OCI-LY1 (cell line): ENCODE data around the gene LRIT3.

Source experiments
- H2AFZ ChIP-seq: fragments of 200-600 bp; sonication (generic), shearing (Covaris generic); 2 replicates; pipeline ENCODE4 v1.6.0; 2014; ENCODE audit warnings: antibody characterized with exemption, mild to moderate bottlenecking, low read length
- H3F3A ChIP-seq: fragments of 200-600 bp; sonication (generic), shearing (Covaris generic); 2 replicates; pipeline ENCODE4 v1.6.0; 2014; ENCODE audit warnings: mild to moderate bottlenecking, antibody characterized with exemption, low read length, moderate library complexity; ENCODE audit not compliant: insufficient read depth
- H3K27ac ChIP-seq: fragments of 200-600 bp; sonication (generic); 2 replicates; pipeline ENCODE4 v1.5.1; 2014; ENCODE audit warnings: low read length, mixed run types, mild to moderate bottlenecking, low read depth; ENCODE audit not compliant: poor library complexity, severe bottlenecking
- H3K27me3 ChIP-seq: fragments of 200-600 bp; sonication (generic); 2 replicates; pipeline ENCODE4 v1.6.0; 2014; ENCODE audit warnings: antibody characterized with exemption, mild to moderate bottlenecking, low read length, moderate library complexity; ENCODE audit not compliant: insufficient read depth
- H3K36me3 ChIP-seq: fragments of 200-600 bp; sonication (generic); 2 replicates; pipeline ENCODE4 v1.6.1; 2014; ENCODE audit warnings: mild to moderate bottlenecking, antibody characterized with exemption, low read length, moderate library complexity, mixed read lengths; ENCODE audit not compliant: insufficient read depth
- H3K4me1 ChIP-seq: fragments of 200-600 bp; sonication (generic); 2 replicates; pipeline ENCODE4 v1.5.1; 2014; ENCODE audit warnings: mild to moderate bottlenecking, low read length, moderate library complexity; ENCODE audit not compliant: insufficient read depth, severe bottlenecking
- H3K4me2 ChIP-seq: fragments of 200-600 bp; sonication (generic), shearing (Covaris generic); 2 replicates; pipeline ENCODE4 v1.6.1; 2014; ENCODE audit warnings: low read length
- H3K4me3 ChIP-seq: fragments of 200-600 bp; sonication (generic); 2 replicates; pipeline ENCODE4 v1.5.1; 2014; ENCODE audit warnings: low read length, low read depth, mild to moderate bottlenecking, mixed read lengths; ENCODE audit not compliant: poor library complexity, severe bottlenecking
- H3K79me2 ChIP-seq: fragments of 200-600 bp; shearing (Covaris generic); 2 replicates; pipeline ENCODE4 v1.6.1; 2016; ENCODE audit warnings: mixed run types, low read length, mixed read lengths; ENCODE audit not compliant: insufficient read depth
- H3K9ac ChIP-seq: fragments of 200-600 bp; sonication (generic), shearing (Covaris generic); 2 replicates; pipeline ENCODE4 v1.6.1; 2014; ENCODE audit warnings: mild to moderate bottlenecking, low read length, mixed read lengths
- H3K9me2 ChIP-seq: fragments of 200-600 bp; sonication (generic), shearing (Covaris generic); 2 replicates; pipeline ENCODE4 v1.6.1; 2014; ENCODE audit warnings: low read depth, mild to moderate bottlenecking, low read length, mixed read lengths
- H3K9me3 ChIP-seq: fragments of 200-600 bp; shearing (Covaris generic); 2 replicates; pipeline ENCODE4 v1.6.1; 2014; ENCODE audit warnings: low read length, mixed read lengths
- H4K20me1 ChIP-seq: fragments of 200-600 bp; sonication (generic), shearing (Covaris generic); 2 replicates; pipeline ENCODE4 v1.6.0; 2016; ENCODE audit warnings: mild to moderate bottlenecking, low read length; ENCODE audit not compliant: insufficient read depth
- CTCF ChIP-seq: fragments of 200-600 bp; sonication (generic), shearing (Covaris generic); IDR thresholded peaks from 2 replicates; pipeline ENCODE4 v1.5.1; 2017; ENCODE audit warnings: mild to moderate bottlenecking, antibody characterized with exemption, low read length, moderate library complexity, mixed read lengths
- EZH2 ChIP-seq: fragments of 200-600 bp; sonication (generic), shearing (Covaris generic); IDR thresholded peaks from 2 replicates; pipeline ENCODE4 v1.8.0; 2017; ENCODE audit warnings: borderline replicate concordance, mixed run types, mild to moderate bottlenecking, antibody characterized with exemption, low read length, moderate library complexity, mixed read lengths

LRIT3 gene

GRCh38 chr4:109810552-109811387, 37.1 kb upstream of the LRIT3 start:
- H3K36me3 ChIP-seq, result no peaks in the 10 kb centered on the region
- no peaks in the 10 kb centered on the region for H3F3A ChIP-seq
- peaks cover 8% of the 10 kb centered on the region for H3K4me1 ChIP-seq
- H3K4me3 ChIP-seq, result no peak overlapping the region
- H3K79me2 ChIP-seq, result peaks cover under 1% of the 10 kb centered on the region; the same call in 1 of the 2 replicates
- no peak for TF ChIP-seq CTCF
- no peaks in the 10 kb centered on the region for H3K27me3 ChIP-seq
- no peaks in the 10 kb centered on the region for H3K9me3 ChIP-seq
- no peaks in the 10 kb centered on the region for H4K20me1 ChIP-seq
- H3K9me2 ChIP-seq, result no peaks in the 10 kb centered on the region
- no peak overlapping the region for H3K27ac ChIP-seq
- H3K4me2 ChIP-seq, result no peak overlapping the region
- no peak overlapping the region for H3K9ac ChIP-seq
- H2AFZ ChIP-seq, result no peak overlapping the region

- no peaks in the 10 kb centered on the region for H4K20me1 ChIP-seq
- H3K9me2 ChIP-seq, result no peaks in the 10 kb centered on the region
- H3K9ac ChIP-seq, result no peak overlapping the region
- H3K9me3 ChIP-seq, result no peaks in the 10 kb centered on the region
- H3K27ac ChIP-seq, result no peak overlapping the region
- H3K4me2 ChIP-seq, result no peak overlapping the region
- TF ChIP-seq CTCF (no peak), EZH2 (no peak)
- no peaks in the 10 kb centered on the region for H3F3A ChIP-seq
- H3K4me1 ChIP-seq, result peaks cover 14% of the 10 kb centered on the region
- no peaks in the 10 kb centered on the region for H3K36me3 ChIP-seq
- no peaks in the 10 kb centered on the region for H3K27me3 ChIP-seq
- H3K79me2 ChIP-seq, result peaks cover 10% of the 10 kb centered on the region; the same call in 1 of the 2 replicates
- no peak overlapping the region for H2AFZ ChIP-seq
- no peak overlapping the region for H3K4me3 ChIP-seq
These were observed 36.2 kb upstream of the LRIT3 start for GRCh38 chr4:109811707-109812106.

- peaks cover 29% of the 10 kb centered on the region for H3K36me3 ChIP-seq
- H3K9me2 ChIP-seq, result no peaks in the 10 kb centered on the region
- H3K79me2 ChIP-seq, result peaks cover 14% of the 10 kb centered on the region; the same call in 1 of the 2 replicates
- H3K9me3 ChIP-seq, result no peaks in the 10 kb centered on the region
- peak within 1 kb of the TSS; percentile 86 for H3K4me3 ChIP-seq
- H4K20me1 ChIP-seq, result no peaks in the 10 kb centered on the region
- H3K4me1 ChIP-seq, result peaks cover 21% of the 10 kb centered on the region
- H3K27me3 ChIP-seq, result no peaks in the 10 kb centered on the region
- H3K4me2 ChIP-seq, result peak within 1 kb of the TSS; percentile 90
- peak within 1 kb of the TSS; percentile 47 for H3K27ac ChIP-seq
- peak within 1 kb of the TSS; percentile 89 for H3K9ac ChIP-seq
- H3F3A ChIP-seq, result no peaks in the 10 kb centered on the region
- peak within 1 kb of the TSS; percentile 97 for H2AFZ ChIP-seq
- TF ChIP-seq EZH2 (no peak), CTCF (no peak)
These were observed 32.5 kb upstream of the LRIT3 start, which contains the start of gene GAR1 for GRCh38 chr4:109815151-109816081. TSS of gene GAR1 (plus strand) at chr4:109815762. CDS start at chr4:109816165, 403 bp downstream.
